Measurements from ENCODE around the gene ORC6.
"Not testable (repeated sequence)": the region's sequence is repeated elsewhere in the genome, so short reads cannot be mapped to it uniquely, and the experiment has no call there.

ORC6 gene, protein sequence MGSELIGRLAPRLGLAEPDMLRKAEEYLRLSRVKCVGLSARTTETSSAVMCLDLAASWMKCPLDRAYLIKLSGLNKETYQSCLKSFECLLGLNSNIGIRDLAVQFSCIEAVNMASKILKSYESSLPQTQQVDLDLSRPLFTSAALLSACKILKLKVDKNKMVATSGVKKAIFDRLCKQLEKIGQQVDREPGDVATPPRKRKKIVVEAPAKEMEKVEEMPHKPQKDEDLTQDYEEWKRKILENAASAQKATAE

DNA sequence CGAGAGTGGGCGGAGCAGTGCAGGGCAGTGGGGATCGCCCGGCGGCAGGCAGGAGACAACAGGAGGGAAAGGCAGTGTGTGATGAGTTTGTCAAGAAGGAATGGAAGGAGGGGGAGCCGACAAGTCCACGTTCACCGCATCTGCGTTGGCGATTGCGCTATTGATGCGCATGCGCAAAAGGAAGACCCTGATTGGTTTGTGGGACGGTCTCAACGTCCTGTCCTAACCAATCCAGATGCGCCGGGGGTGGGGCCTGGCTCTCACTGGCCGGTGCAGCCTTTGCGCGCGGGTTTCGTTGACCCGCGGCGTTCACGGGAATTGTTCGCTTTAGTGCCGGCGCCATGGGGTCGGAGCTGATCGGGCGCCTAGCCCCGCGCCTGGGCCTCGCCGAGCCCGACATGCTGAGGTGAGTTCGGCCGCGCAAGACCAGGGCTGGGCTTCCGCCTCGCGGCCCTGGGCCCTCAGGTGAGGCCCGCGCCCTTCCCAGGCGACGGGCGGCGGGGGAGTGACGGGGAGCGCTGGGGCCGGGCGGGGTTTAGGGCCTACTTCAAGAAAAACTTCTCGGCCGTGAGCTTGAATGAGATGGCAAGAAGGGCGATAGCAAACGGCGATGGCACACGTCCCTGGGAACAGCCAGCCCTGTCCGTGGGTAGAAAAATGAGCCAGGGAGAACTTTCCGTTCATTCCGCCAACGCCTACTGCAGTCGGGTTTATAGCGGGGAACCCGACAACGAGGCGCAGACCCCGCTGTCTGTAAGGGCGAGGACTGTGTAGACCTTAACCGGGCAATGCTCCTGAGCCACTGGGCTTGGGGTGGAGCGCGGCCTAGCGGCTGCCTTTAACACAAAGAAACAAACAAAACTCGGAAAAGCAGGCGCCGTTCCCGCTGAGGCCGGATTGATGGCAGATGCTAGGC is at the start of gene ORC6:
Gene ORC6, plus strand, starts transcription at position 295 of the 916 bp plus-strand sequence. Its CDS starts 47 bp downstream, at position 342.
- no peak for FAIRE-seq

DNA sequence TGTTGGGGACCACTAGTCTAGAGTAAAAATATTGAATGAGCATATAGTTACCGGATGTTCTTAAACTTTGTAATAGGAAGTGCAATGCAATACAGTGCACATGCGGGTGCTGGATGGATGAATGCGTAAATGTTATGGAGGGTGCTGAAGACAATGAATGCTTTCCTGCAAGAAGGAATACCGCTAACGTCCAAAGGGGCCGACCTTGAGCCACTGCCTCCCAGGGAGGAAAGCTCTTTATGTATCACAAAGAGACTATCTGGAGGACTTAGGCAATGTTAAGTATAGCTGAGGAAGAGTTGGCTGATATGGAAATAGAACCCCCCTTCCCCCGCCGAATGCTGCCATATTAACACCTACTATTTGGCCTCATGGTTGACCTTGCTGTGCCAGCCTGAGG is 40.8 kb upstream of the ORC6 start:
- FAIRE-seq: no peak

DNA sequence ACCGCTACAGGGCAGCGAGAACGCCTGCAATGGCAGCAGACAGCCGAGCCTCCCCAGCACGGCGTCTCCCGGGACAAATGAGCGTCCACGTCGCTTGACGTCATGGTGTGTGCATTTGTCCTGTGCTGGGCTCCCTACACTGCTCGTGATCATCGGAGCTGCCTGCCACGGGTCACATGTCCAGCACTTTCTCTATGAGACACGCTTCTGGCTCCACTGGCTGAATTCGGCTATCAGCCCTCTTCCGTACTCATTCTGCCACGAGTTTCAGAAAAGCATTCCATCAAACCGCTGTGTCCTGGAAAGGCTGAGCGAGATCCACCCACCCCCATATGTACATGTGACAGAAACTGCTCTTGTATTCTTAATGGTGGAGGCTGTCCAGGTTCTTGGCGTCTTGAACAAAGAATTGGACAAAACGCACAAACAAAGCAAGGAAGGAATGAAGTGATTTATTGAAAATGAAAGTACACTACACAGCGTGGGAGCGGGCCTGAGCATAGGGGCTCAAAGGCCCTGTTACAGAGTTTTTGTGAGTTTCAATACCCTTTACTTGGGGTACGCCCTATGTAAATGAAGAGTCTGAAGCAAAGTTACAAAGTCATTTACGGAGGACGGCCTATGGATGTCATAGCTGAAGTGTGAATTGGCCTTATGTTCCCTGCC is 39.7 kb upstream of the ORC6 start:
- no peak for FAIRE-seq

DNA sequence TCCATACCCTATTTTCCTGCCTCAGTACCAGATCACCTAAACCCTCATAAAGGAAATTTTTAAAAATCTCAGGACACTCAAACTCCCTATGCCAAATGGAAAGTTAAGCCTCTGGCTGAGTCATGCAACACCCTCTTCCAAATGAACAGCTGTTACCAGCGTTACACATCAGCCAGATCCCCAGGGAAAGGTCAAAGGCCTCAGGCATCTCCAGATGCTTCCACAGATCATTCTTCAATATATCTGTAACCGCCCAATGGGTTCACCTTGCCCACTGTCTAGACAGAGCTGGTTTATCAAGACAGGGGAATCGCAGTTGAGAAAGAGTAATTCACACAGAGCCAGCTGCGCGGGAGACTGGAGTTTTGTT is 39.2 kb upstream of the ORC6 start:
- FAIRE-seq: no peak

DNA sequence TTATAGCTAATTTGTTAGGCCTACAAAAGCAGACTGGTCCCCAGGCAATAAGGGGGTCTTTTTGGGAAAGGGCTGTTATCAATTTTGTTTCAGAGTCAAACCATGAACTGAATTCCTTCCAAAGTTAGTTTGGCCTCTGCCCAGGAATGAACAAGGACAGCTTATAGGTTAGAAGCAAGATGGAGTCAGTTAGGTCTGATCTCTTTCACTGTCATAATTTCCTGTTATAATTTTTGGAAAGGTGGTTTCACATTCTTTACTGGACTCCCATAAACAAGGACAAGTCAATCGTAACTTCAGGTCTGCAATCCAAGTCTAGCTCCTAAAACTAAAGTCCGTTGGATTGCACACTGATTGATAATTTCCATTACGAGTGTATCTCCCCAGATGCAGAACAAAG is 38.2 kb upstream of the ORC6 start:
- no peak for FAIRE-seq

DNA sequence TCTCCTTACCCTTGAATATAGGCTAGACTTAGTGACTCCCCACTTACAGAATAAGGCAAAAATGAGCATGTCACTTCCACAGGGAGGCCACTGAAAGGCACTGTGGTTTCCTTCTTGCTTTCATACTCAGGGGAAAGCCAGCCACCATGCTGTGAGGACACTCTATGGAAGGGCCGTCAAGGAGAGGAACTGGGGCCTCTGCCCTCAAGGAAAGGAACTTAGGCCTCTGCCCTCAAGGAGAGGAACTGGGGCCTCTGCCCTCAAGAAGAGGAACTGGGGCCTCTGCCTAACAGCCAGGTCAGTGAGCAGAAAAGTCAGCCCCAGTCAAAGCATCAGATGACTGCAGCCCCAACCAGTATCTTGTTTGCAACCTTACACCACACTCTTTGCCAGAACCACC is 30.5 kb upstream of the ORC6 start:
- no peak for FAIRE-seq

DNA sequence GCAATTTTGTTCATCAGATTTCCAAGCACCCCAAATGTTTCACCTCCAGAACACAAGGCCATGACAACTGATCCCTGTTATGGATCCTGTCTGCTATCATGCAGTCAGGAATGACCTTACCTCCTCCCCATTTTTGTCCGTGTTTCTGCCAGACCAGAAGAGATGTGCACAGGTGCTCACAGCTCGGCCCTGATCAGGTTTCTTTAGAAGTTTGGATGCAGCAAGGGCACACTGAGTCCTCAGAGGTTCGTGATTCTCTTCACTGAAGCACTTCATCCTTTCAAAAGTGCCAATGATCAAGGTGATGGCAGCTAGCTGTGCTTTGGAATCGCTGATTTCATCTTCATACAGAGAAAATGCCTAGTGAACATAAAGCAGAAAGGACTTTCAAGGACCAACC is 27.3 kb upstream of the ORC6 start:
- no peak for FAIRE-seq

DNA sequence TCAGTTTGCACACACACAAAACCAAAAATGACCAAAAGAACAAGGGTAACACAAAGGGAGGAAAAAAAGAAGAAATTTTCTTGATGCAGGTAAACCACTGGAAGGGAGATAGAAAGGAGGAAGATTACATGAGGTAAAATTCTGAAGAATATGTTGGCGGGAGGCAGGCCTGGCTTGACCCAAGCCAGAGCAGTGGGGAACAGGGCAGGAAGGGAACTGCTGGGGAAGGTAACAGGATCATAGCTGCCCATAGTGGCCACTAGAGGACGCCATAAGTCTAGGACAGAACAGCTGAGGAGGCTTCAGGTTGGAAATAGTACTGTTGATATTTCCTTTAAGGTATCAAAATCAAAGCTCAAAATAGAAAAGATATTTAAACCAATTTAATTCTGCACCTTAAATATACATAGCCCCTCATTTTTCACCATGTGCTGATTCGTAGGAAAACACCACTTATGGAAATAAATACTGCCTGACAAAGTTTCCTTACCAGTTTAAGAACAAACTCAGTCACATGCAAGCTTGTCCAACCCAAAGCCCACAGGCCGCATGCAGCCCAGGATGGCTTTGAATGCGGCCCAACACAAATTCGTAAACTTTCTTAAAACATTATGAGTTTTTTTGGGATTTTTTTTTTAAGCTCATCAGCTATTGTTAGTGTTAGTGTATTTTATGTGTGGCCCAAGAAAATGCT is 16.0 kb upstream of the ORC6 start:
- FAIRE-seq: no peak

DNA sequence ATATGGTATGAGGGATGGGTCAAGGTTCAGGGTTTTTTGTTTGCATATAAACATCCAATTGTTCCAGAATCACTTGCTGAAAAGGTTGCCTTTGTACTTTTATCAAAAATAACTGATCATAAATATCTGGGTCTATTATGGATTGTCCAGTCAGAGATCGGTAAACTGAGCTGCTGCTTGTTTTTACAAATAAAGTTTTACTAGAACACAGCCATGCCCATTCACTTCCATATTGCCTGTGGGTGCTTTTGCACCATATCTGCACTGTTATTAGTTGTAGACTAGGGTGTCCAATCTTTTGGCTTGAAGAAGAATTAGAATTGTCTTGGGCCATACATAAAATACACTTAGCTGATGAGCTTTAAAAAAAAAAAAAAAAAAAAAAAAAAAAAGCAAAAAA is 11.5 kb upstream of the ORC6 start:
- not testable (repeated sequence) for FAIRE-seq

DNA sequence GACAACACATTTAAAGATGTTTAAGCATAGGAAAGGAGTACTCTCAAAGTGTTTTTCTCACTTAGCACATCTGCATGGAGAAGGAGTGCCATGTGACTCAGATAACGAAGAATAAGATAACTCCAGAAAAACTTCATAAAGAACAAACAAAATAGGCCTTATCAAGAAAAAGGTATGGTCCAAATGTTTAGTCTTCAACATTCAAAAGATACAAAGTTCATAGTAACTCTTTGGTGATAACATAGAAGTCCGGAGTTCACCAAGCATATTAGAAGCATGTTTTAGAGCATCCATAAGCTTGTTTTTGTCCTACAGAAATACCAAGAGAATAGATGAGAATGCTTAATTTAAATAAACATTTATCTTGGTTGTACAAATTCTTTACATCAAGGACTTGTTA is 7.6 kb upstream of the ORC6 start:
- not testable (repeated sequence) for FAIRE-seq

DNA sequence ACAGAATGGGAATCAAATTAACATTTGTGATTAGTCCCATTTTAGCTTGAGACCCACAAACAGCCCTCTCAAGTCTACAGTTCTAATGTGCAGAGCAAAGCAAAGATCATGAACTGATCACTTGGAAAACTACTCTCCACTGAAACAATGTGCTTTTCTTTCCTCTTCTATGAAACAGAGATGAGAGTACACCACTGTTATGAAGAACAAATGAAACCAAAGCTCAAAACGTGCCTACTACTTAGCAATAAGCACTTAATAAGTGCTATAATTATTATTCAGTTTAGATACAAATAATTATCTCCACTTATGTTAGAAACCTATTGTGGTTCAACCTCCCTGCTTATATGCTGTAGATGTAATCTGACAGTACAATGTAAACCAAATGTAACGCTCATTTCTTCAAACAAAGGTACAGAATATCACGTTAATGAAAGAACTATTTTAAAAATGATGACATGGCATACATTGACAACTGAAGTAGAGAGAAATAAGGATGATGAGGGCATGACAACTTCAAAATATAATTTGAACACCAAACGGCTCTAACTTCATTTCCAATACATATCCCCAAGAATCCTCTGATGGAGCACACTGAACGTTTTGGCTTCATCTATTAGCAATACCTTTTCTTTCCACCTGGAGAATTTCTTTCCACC is 2.5 kb upstream of the ORC6 start:
- no peak for FAIRE-seq

DNA sequence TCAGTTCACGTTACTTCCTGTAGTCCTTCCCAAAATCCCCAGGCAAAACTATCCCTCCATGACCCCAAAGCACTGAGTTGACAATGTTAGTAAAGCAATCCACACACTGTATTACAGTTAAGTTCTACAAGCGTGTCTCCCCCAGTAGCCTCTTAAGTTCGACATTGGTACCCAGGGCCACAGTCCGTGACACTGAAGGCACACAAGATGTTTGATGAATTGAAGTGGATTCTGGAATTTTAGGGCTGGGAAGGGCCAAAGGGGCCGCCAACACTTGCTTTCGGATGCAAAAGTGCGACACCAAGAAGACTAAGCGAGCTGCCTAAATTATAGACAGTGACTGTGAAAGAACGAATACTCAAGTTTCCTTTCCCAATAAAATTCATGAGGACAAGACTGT is 2.0 kb upstream of the ORC6 start:
- FAIRE-seq: no peak

DNA sequence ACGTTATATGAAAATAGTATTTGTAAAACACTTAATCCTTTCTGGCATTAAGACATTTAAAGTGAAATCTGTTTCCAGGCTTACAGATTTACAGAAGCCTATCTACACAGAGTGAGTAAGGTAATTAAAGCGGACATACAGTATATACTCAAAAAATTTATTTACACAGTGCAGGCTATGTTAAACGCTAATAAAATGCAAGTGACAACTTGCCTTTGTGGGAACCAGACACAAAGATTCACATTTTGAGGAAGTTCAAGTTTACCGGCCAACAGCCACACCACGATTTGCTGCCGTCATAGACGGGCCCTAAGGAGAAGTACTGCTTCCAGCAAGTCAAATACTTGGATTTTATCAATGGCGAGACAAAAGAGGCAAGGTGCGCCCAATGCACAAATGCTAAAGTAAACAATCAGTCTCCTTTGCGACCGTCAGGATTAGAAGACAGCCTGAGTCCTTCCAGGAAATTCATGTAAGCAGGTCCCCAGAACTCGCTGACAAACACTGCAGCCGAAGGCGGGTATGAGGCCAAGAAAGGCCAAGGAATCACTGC is 1.3 kb upstream of the ORC6 start:
- FAIRE-seq: no peak

DNA sequence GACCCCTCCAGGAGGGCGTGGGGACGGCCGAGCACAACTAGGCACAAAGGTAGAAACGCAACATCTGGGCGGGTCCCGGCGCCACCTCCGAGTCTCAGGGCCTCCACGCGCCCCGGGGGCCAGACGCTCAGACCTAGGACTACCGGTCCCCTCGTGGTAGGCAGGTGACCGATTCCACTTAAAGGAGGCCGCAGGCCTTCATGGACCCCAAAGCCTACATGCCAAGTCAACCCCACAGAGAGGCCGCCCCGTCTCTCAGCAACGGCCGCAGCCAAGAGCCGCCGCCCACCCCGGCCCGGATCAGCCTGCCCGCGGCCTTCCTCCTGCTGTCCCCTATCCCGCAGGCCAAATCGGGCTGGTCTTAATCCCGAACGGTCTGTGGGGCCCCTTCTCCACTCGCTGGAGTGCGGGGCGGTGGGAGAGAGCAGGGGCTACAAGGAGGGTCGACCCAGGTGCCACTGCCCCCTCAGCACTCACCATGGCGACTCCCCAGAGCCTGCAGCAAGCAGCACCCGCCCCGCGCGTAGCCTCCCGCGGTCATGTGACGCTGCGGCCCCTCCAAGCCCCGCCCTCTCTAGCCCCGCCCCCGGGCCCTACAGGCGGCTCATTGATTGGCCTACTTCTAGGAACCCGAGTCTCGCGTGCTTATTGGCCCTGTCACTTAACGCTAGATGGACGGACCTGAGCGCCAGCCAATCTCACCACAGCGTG is 650 bp upstream of the ORC6 start, which contains the start of gene VPS35:
Gene VPS35, minus strand, starts transcription at position 525 of the 711 bp plus-strand sequence. Its CDS starts 45 bp downstream, at position 480.
- no peak for FAIRE-seq

DNA sequence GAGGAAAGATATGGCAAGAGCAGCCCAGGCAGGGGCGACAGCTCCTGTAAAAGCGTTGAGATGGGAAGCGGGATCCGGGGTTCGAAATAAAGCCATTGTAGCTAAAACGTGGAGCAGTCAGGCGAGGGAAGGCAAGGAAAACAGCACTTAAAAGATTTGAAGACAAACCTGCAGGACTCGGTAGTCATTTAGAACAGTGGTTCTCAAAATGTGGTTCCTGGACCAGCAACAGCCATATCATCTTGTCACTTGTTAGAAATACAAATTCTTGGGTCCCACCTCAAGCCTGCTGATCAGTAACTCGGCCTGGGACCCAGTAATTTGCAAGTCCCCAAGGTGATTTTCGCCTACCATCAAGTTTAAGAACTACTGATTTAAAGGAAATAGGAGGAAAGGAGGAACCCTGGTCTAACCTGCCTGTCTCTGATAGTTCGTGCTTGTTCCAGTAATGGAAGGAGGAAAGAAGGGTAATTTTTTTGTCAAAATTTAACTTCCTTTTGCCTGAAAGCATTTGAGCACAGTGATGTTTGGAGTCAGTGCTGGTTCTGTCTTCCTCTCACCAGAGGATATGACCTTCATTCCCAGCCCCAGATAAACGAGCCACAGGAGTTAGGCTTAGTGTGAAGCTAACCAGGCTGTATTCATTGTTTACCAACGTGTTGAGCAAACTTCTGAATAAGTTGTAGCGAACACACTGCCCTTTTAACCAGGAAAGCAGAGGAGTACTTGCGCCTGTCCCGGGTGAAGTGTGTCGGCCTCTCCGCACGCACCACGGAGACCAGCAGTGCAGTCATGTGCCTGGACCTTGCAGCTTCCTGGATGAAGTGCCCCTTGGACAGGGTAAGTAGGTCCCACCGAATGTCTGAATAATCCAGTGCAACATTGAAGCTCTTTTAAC is 1.1 kb downstream of the ORC6 start:
- FAIRE-seq: no peak

DNA sequence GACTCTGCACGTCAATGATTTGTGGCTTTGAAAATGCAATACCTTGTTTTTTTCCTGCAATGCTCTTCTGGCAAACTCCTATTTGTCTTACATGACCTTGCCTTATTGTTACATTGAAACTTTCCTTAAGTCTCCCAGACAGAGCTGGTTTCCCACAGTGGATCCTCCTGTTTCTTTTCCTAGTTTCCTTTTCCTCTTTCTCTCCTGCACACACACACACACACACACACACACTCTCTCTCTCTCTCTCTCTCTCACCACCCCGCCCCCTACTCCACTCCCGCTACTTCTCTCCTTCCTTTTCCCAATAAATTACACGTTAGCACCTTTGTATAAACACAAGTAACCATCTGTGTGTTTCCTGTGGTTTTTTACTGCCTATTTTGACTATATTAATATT is 2.3 kb downstream of the ORC6 start:
- FAIRE-seq: no peak

DNA sequence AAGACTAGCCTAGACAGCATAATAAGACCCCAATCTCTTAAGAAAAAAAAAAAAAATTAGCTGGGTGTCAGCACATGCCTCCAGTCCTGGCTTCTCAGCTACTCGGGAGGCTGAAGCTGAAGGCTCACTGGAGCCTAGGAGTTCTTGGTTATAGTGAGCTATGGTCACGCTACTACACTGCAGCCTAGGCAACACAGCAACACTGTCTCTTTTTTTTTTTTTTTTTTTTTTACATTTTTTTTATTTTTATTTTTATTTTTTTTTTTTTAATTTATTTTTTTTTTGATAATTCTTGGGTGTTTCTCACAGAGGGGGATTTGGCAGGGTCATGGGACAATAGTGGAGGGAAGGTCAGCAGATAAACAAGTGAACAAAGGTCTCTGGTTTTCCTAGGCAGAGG is 4.1 kb downstream of the ORC6 start:
- FAIRE-seq: no peak

DNA sequence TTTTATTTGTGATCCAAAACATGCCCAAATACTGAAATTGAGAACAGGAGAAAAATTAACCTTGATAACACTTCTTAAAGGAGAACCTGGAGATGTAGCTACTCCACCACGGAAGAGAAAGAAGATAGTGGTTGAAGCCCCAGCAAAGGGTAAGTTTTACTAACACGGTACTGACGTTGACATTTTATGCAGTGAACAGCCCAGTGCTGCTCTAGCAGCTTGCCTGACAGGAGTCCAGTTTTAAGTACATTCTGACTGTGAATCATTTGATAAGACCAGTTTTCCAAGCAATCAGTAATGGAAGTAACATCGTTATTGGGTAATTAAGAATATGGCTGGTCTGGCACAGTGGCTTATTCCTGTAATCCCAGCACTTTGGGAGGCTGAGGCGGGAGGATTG is 6.5 kb downstream of the ORC6 start:
- FAIRE-seq: no peak

DNA sequence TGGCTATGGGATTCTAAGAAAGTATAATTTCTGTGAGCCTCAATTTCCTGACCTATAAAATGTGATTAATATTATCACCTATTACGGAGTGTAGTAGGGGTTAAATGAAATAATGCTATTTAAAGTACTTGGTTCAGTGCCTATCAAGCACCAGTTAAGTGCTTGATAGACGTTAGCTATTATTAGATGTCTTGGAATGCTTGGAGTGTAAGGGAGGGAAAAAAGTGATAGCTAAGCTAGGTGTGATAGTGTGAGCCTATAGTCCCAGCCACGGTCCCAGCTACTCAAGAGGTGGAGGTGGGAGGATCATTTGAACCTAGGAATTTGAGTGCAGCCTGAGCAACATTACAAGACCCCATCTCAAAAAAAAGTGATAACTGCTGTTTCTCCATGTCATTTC is 7.5 kb downstream of the ORC6 start:
- FAIRE-seq: no peak

DNA sequence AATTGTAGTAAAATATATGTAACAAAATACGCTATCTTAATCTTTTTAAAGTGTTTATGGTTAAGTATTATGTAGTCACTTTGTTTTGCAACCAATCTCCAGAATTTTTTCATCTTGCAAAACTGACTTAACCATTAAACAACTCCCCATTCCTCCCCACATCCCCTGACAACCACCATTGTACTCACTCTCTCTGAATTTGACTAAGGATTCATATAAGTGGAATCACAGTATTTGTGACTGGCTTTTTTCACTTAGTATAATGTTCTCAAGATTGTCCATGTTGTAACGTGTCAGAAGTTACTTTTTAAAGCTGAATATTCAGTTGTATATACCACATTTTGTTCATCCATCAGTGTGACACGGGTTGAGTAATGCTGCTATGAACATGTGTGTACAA is 10.6 kb downstream of the ORC6 start:
- no peak for FAIRE-seq

DNA sequence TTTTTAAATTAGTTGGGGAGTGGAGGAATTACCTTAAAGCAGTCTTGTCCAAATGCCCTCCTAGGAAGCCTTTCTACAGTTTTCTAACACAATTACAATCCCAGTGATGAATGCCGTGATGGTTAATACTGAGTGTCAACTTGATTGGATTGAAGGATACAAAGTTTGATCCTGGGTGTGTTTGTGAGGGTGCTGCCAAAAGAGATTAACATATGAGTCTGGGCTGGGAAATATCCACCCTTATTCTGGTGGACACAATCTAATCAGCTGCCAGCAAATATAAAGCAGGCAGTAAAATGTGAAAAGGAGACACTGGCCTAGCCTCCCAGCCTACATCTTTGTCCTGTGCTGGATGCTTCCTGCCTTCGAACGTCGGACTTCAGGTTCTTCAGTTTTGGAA is 12.2 kb downstream of the ORC6 start:
- no peak for FAIRE-seq
